HepG2 (cell line): ENCODE measurements around the gene CES3. TPM values are rescaled to one million over a fixed set of nuclear protein-coding genes. Genes with fewer than 3 reads are reported as not detected.
A peak's percentile ranks its signal among the peaks of the same experiment; 100 is the strongest.

Experiments used
- CCDC6 ChIP-seq: sonication (generic); formaldehyde crosslinking; IDR thresholded peaks from 2 replicates; pipeline ENCODE4 v1.8.1; 2022; ENCODE audit warnings: mild to moderate bottlenecking, missing genetic modification reagents, moderate library complexity
- EED ChIP-seq: sonication (generic); formaldehyde crosslinking; IDR thresholded peaks from 2 replicates; pipeline ENCODE4 v1.5.0; 2020; ENCODE audit warnings: mild to moderate bottlenecking, missing genetic modification reagents
- MEIS2 ChIP-seq: sonication (generic); formaldehyde crosslinking; IDR thresholded peaks from 2 replicates; pipeline ENCODE4 v1.9.0; 2021; ENCODE audit warnings: mild to moderate bottlenecking, missing genetic modification reagents
- NFIB ChIP-seq: sonication (generic); formaldehyde crosslinking; IDR thresholded peaks from 2 replicates; pipeline ENCODE4 v1.9.0; 2021; ENCODE audit warnings: missing genetic modification reagents, mild to moderate bottlenecking, borderline replicate concordance
- PHB2 ChIP-seq: fragments of 450-650 bp; IDR thresholded peaks from 2 replicates; pipeline ENCODE4 v1.6.1; 2018; ENCODE audit not compliant: partially characterized antibody
- RFX3 ChIP-seq: IDR thresholded peaks from 2 replicates; pipeline ENCODE4 v1.6.1; 2016; ENCODE audit warnings: missing biosample characterization, missing genetic modification reagents
- SRF ChIP-seq: IDR thresholded peaks from 2 replicates; pipeline ENCODE4 v1.6.1; 2011; ENCODE audit warnings: mild to moderate bottlenecking, low read depth, low read length, moderate library complexity
- TBP ChIP-seq: sonication (generic); formaldehyde crosslinking; IDR thresholded peaks from 2 replicates; pipeline ENCODE4 v1.5.0; 2020; ENCODE audit warnings: missing genetic modification reagents
- TRIM24 ChIP-seq: sonication (generic); formaldehyde crosslinking; IDR thresholded peaks from 2 replicates; pipeline ENCODE4 v1.8.0; 2022; ENCODE audit warnings: mild to moderate bottlenecking, missing genetic modification reagents
- ZBTB20 ChIP-seq: sonication (generic); formaldehyde crosslinking; IDR thresholded peaks from 2 replicates; pipeline ENCODE4 v1.8.1; 2023; ENCODE audit warnings: missing genetic modification reagents, low read depth, mild to moderate bottlenecking, borderline replicate concordance
- ZBTB40 ChIP-seq, 2 experiments: fragments of 450-650 bp in 1 of 2; sonication (generic) in 1 of 2; formaldehyde crosslinking in 1 of 2; IDR thresholded peaks; 2 replicates each; pipeline versions ENCODE4 v1.6.1 to v1.8.0; 2016 to 2022; ENCODE audit warnings: antibody characterized with exemption in 1 of 2, mild to moderate bottlenecking in 1 of 2, missing genetic modification reagents in 1 of 2
- ZNF501 ChIP-seq: sonication (generic); formaldehyde crosslinking; IDR thresholded peaks from 2 replicates; pipeline ENCODE4 v1.5.1; 2020; ENCODE audit warnings: mild to moderate bottlenecking, moderate library complexity, missing genetic modification reagents
- ZNF530 ChIP-seq: sonication (generic); formaldehyde crosslinking; IDR thresholded peaks from 2 replicates; pipeline ENCODE4 v1.5.0; 2020; ENCODE audit warnings: low read depth, mild to moderate bottlenecking, missing genetic modification reagents
- ZNF546 ChIP-seq: sonication (generic); formaldehyde crosslinking; conservative IDR thresholded peaks from 2 replicates; pipeline ENCODE4 v1.8.1; 2023; ENCODE audit warnings: mild to moderate bottlenecking, missing genetic modification reagents
- ZNF607 ChIP-seq: sonication (generic); formaldehyde crosslinking; IDR thresholded peaks from 2 replicates; pipeline ENCODE4 v1.5.1; 2020; ENCODE audit warnings: missing genetic modification reagents, mild to moderate bottlenecking, borderline replicate concordance
- ZNF879 ChIP-seq: sonication (generic); formaldehyde crosslinking; IDR thresholded peaks from 2 replicates; pipeline ENCODE4 v1.8.1; 2023; ENCODE audit warnings: missing genetic modification reagents
- polyA plus RNA-seq, 8 experiments: library from polyadenylated mRNA; depleted of rRNA in 3 of 8; stranded (reverse) in 7 of 8; unstranded in 1 of 8; fragments of >200 nt; fragmentation: Illumina TruSeq in 4 of 8; extraction: Trizol in 4 of 8; gene quantifications; 2 replicates each; pipeline versions ENCODE4 v1.2.1 to v1.2.3, GENCODE V29; 2011 to 2016; ENCODE audit warnings: low read depth in 4 of 8, missing spikeins in 1 of 8, mixed read lengths in 1 of 8; ENCODE audit not compliant: insufficient read depth in 1 of 8
- total RNA-seq, 5 experiments: library from RNA; depleted of rRNA; stranded (reverse); fragments of >200 nt; fragmentation: Illumina TruSeq; extraction: Trizol; gene quantifications; 2 replicates each; pipeline ENCODE4 v1.2.3, GENCODE V29; 2016; ENCODE audit warnings: low read depth in 1 of 5
- TF ChIP-seq, protein P1 (sequence below): sonication (generic); formaldehyde crosslinking; IDR thresholded peaks from 2 replicates; pipeline ENCODE4 v1.4.0; 2020; ENCODE audit warnings: missing genetic modification reagents, borderline replicate concordance

Gene CES3
- total and polyA plus RNA-seq, 2 of the 13 experiments (the other 11 are each of a cell fraction or from before 2014, with no cell fraction given), result 6.6 to 17.4 TPM

DNA sequence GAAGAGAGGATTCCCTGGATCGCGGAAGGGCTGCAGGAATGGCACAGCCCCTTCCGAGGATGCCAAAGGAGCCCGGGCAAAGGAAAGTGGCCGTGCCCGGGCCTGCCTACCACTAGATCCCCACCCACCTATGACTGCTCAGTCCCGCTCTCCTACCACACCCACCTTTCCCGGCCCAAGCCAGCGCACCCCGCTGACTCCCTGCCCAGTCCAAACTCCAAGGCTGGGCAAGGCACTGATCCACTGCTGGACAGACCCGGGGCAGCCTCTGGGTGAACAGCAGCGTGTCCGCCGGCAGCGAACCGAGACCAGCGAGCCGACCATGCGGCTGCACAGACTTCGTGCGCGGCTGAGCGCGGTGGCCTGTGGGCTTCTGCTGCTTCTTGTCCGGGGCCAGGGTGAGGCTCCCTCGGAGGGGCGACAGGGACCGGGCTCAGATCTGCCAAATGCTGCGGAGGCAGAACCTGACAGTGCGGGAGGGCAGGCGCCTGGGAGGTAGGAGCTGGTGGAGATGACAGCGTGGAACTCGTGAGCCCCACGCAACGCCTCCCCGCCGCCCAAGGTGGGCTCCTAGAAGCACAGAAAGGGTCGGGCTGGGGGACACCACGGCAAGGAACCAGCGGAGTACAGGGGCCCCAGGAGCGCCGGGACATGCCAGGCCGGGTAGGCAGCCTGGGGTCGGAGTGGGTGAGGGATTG lies 25.6 kb upstream of the CES3 start, which contains the start of gene CES2 (continued):
- TF ChIP-seq MEIS2 (no peak), TRIM24 (CRISPR knock-in tag) (no peak), SRF (no peak), NFIB (CRISPR knock-in tag) (peak; percentile 87; the same call in 1 of the 2 replicates), CCDC6 (CRISPR knock-in tag) (peak; percentile 33), TBP (CRISPR knock-in tag) (no peak), EED (CRISPR knock-in tag) (no peak; the same call in 1 of the 2 replicates), ZNF879 (CRISPR knock-in tag) (no peak), ZNF546 (CRISPR knock-in tag) (peak; percentile 79), ZBTB20 (CRISPR knock-in tag) (peak; percentile 68; the same call in 1 of the 2 replicates), PHB2 (no peak), ZNF501 (CRISPR knock-in tag) (peak; percentile 91), ZNF530 (CRISPR knock-in tag) (no peak), RFX3 (no peak), ZBTB40 (IDR thresholded peaks at IDR 0.05) (no peak), ZBTB40 (CRISPR knock-in tag; IDR thresholded peaks at IDR 0.05) (peak; percentile 51), ZNF607 (CRISPR knock-in tag) (peak; percentile 80; the same call in 1 of the 2 replicates)
- TF ChIP-seq, protein P1, sequence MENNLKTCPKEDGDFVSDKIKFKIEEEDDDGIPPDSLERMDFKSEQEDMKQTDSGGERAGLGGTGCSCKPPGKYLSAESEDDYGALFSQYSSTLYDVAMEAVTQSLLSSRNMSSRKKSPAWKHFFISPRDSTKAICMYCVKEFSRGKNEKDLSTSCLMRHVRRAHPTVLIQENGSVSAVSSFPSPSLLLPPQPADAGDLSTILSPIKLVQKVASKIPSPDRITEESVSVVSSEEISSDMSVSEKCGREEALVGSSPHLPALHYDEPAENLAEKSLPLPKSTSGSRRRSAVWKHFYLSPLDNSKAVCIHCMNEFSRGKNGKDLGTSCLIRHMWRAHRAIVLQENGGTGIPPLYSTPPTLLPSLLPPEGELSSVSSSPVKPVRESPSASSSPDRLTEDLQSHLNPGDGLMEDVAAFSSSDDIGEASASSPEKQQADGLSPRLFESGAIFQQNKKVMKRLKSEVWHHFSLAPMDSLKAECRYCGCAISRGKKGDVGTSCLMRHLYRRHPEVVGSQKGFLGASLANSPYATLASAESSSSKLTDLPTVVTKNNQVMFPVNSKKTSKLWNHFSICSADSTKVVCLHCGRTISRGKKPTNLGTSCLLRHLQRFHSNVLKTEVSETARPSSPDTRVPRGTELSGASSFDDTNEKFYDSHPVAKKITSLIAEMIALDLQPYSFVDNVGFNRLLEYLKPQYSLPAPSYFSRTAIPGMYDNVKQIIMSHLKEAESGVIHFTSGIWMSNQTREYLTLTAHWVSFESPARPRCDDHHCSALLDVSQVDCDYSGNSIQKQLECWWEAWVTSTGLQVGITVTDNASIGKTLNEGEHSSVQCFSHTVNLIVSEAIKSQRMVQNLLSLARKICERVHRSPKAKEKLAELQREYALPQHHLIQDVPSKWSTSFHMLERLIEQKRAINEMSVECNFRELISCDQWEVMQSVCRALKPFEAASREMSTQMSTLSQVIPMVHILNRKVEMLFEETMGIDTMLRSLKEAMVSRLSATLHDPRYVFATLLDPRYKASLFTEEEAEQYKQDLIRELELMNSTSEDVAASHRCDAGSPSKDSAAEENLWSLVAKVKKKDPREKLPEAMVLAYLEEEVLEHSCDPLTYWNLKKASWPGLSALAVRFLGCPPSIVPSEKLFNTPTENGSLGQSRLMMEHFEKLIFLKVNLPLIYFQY (CRISPR knock-in tag), result peak; percentile 94
